ENCODE results near the gene PTPRN2.

PTPRN2 gene

DNA sequence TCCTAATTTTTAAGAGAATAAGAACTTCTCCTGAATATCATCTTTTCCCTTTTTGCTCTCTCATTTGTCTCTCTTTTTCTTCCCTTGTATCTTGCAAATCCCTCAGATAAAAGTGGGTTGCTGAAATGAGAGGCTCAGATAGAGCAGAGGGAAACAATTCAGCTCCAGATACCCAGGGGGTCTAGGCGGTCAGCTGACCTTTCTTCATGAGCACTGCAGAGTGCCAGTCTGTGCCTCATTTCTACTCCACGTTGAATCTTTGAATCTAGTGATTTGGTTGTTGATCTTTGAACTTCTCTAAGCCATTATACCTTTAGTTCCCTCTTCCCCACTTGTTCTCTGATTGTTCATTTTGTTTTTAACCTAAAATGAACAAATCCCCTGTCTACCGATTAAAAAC, 572.6 kb downstream of the PTPRN2 start:
- TF ChIP-seq, protein P1, sequence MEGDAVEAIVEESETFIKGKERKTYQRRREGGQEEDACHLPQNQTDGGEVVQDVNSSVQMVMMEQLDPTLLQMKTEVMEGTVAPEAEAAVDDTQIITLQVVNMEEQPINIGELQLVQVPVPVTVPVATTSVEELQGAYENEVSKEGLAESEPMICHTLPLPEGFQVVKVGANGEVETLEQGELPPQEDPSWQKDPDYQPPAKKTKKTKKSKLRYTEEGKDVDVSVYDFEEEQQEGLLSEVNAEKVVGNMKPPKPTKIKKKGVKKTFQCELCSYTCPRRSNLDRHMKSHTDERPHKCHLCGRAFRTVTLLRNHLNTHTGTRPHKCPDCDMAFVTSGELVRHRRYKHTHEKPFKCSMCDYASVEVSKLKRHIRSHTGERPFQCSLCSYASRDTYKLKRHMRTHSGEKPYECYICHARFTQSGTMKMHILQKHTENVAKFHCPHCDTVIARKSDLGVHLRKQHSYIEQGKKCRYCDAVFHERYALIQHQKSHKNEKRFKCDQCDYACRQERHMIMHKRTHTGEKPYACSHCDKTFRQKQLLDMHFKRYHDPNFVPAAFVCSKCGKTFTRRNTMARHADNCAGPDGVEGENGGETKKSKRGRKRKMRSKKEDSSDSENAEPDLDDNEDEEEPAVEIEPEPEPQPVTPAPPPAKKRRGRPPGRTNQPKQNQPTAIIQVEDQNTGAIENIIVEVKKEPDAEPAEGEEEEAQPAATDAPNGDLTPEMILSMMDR (IDR thresholded peaks at IDR 0.05) = no peak
- no peak for DNase-seq (ENCODE audit: low spot score)
- H3K27ac ChIP-seq = no peak overlapping the region
- H3K4me3 ChIP-seq = no peak overlapping the region

DNA sequence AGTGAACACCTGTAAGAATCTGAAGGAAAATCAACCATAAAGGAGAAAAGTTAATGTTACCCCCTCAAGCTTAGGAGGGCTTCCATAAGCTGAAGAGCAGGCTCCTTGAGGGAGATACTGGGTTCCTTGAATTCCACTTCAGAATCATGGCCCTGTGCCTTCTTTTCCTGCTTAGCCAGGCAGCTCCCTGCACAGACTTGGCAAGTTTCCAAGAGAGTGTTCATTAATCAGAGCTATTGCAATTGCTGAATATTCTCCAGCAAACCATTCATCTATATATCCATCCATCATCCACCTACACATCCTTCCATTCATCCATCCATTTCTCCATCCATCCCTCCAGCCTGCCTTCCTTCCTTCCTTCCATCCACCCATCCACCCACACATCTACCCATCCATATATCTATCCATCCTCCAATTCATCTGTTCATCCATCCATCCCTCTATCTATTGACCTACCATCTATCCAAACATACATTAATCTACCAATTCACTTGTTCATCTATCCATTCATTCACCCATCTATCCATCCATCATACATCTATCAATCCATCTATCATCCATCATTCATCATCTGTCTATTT, 574.4 kb downstream of the PTPRN2 start:
- no peak for DNase-seq (ENCODE audit: low spot score)
- TF ChIP-seq, protein P1 (IDR thresholded peaks at IDR 0.05) = no peak
- H3K4me3 ChIP-seq = no peak overlapping the region
- no peak overlapping the region for H3K27ac ChIP-seq

DNA sequence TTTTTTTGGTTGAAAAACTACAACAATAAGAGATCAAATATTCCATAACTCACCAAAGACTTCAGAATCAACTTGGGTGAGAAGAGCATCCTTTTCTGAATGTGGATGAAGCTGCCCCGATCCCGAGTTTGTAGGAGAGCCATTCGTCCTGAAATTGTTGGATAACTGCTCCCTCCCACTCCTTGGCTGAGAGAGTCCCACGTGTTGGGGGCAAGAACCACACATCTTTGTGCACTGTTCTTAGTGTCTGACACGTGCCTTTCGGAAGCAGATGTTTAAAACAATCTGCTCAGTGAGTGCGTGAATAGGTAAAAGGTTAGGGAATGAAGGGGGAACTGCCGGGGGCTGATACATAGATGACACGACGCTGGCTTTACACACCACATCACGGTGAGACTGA, 575.7 kb downstream of the PTPRN2 start:
- DNase-seq (ENCODE audit: low spot score) = no peak
- TF ChIP-seq, protein P1 (IDR thresholded peaks at IDR 0.05) = no peak
- Histone ChIP-seq H3K27ac (no peak overlapping the region), H3K4me3 (no peak overlapping the region)

DNA sequence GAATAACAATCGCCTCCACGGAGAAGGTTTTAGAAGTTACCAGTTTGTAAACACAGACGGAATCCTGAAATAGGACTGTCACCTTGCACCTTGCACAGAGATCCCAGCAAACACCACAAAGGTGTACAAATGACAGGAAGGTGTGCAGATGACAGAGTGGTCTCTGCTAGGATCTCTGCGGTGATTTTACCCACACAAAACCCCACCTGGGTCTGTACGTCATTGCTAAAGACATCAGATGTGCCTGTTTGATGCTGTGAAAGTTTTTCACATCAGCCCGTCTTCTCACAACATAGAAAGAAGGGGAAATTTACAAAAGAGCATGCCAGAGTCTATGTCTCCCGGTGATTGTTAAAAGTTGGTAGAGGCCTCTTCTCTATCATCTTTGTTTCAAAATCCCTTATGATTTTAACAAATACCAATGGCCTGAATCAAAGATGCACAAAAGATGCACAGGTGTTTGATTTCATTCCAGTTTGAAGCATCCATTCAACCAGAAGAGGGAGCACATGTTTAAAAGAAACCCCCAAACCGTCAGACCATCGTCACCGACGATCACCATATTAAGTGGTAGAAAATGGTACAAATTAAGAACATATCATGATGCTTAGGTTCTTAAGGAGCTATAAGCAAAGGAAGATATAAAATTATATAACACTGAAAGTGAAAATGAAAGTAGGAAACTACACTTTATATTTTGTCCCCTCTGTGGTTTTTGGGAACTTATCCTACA, 576.5 kb downstream of the PTPRN2 start:
- TF ChIP-seq, protein P1 (IDR thresholded peaks at IDR 0.05) = no peak
- Histone ChIP-seq H3K27ac (no peak overlapping the region), H3K4me3 (no peak overlapping the region)
- DNase-seq (ENCODE audit: low spot score) = no peak

DNA sequence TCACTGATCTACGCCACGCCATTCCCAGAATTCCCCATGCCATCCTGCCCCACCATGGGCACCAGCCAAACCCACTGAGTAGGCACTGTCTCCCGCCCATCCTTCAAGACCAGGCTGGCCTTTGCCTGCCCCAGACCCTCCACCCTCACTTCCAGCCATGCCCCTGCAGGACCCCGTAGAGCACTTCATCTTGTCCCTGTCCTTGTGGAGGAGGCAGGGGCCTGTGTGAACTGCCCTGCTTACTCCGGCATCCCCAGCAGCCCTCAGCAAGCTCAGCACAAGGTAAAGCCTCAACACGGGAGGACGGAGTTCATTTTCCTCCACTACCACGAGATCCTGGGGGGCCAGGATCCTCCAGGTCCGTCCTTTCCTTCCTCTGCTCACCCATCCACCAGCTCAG, 577.7 kb downstream of the PTPRN2 start:
- DNase-seq (ENCODE audit: low spot score) = no peak
- TF ChIP-seq, protein P1 (IDR thresholded peaks at IDR 0.05) = no peak
- H3K27ac ChIP-seq = no peak overlapping the region
- H3K4me3 ChIP-seq = no peak overlapping the region

DNA sequence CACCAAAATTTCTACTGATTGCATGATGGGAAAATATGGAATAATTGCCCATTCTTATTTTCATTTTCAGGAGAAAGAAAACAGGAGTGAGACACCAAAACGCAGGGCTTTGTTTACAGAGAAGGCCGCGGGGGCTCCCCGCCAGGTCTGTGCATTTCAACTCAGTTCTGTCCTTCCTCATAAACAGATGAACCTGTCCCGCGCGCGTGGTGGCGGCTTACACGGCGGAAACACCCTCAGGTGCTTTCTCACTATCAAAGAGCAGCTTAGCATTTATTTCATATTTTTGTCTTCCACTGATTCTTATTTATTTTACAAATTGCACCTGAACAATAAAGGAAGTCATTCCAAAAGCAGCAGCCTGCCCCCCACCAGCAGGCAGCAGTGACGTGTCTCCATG, 579.4 kb downstream of the PTPRN2 start:
- TF ChIP-seq, protein P1 (IDR thresholded peaks at IDR 0.05) = no peak
- H3K27ac ChIP-seq = no peak overlapping the region
- no peak overlapping the region for H3K4me3 ChIP-seq
- DNase-seq (ENCODE audit: low spot score) = no peak

DNA sequence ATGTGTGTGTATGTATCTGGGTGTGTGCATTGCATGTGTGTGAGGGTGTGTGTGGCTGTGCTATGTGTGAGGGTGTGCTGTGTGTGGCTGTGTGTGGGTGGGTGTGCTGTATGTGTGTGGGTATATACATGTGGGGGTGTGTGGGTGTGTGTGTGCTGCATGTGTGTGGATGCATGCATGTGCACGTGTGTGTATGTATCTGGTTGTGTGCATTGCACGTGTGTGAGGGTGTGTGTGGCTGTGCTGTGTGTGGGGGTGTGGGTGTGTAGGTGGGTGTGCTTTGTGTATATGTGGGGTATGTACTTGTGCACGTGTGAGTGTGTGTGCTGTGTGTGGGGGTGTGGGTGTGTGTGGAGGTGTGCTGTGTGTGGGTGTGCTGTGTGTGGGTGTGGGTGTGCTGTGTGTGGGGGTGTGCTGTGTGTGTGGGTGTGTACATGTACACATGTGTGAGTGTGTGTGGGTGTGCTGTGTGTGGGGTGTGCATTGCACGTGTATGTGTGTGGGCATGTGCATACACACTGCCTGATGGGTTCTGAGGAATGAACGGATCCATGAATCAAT, 579.8 kb downstream of the PTPRN2 start:
- TF ChIP-seq, protein P1 (IDR thresholded peaks at IDR 0.05) = no peak
- DNase-seq (ENCODE audit: low spot score) = no peak
- H3K4me3 ChIP-seq = no peak overlapping the region
- H3K27ac ChIP-seq = no peak overlapping the region
